ENCODE data around the gene MBOAT2.

MBOAT2 gene

GRCh38 chr2:8884812-8885211, 118.7 kb downstream of the MBOAT2 start:
- no peak for DNase-seq (ENCODE audit: low read depth, low spot score)
- no peak overlapping the region for H3K4me3 ChIP-seq (ENCODE audit: low read length)

GRCh38 chr2:8882094-8882493, 121.4 kb downstream of the MBOAT2 start:
- DNase-seq (ENCODE audit: low read depth, low spot score), result no peak
- H3K4me3 ChIP-seq (ENCODE audit: low read length), result no peak overlapping the region

GRCh38 chr2:8877894-8878293, 125.6 kb downstream of the MBOAT2 start:
- no peak for DNase-seq (ENCODE audit: low read depth, low spot score)
- no peak overlapping the region for H3K4me3 ChIP-seq (ENCODE audit: low read length)

- DNase-seq (ENCODE audit: low read depth, low spot score), result no peak
- H3K4me3 ChIP-seq (ENCODE audit: low read length), result no peak overlapping the region
These were observed 126.2 kb downstream of the MBOAT2 start for GRCh38 chr2:8877332-8877731.

GRCh38 chr2:8876628-8877027, 126.9 kb downstream of the MBOAT2 start:
- no peak overlapping the region for H3K4me3 ChIP-seq (ENCODE audit: low read length)
- no peak for DNase-seq (ENCODE audit: low read depth, low spot score)

- DNase-seq (ENCODE audit: low read depth, low spot score), result peak; percentile 54
- H3K4me3 ChIP-seq (ENCODE audit: low read length), result no peak overlapping the region
These were observed 130.6 kb downstream of the MBOAT2 start for GRCh38 chr2:8872821-8873432.

GRCh38 chr2:8870441-8870840, 133.0 kb downstream of the MBOAT2 start:
- no peak for DNase-seq (ENCODE audit: low read depth, low spot score)
- H3K4me3 ChIP-seq (ENCODE audit: low read length), result no peak overlapping the region

- no peak overlapping the region for H3K4me3 ChIP-seq (ENCODE audit: low read length)
- no peak for DNase-seq (ENCODE audit: low read depth, low spot score)
These were observed 136.1 kb downstream of the MBOAT2 start for GRCh38 chr2:8867363-8867762.

- DNase-seq (ENCODE audit: low read depth, low spot score), result no peak
- no peak overlapping the region for H3K4me3 ChIP-seq (ENCODE audit: low read length)
These were observed 140.0 kb downstream of the MBOAT2 start for GRCh38 chr2:8863331-8863953.

- no peak overlapping the region for H3K4me3 ChIP-seq (ENCODE audit: low read length)
- DNase-seq (ENCODE audit: low read depth, low spot score), result no peak
These were observed 141.3 kb downstream of the MBOAT2 start for GRCh38 chr2:8862230-8862629.

GRCh38 chr2:8861797-8862196, 141.7 kb downstream of the MBOAT2 start:
- no peak overlapping the region for H3K4me3 ChIP-seq (ENCODE audit: low read length)
- no peak for DNase-seq (ENCODE audit: low read depth, low spot score)

- DNase-seq (ENCODE audit: low read depth, low spot score), result no peak
- H3K4me3 ChIP-seq (ENCODE audit: low read length), result no peak overlapping the region
These were observed 143.2 kb downstream of the MBOAT2 start for GRCh38 chr2:8860239-8860638.

GRCh38 chr2:8858910-8859309, 144.6 kb downstream of the MBOAT2 start:
- no peak for DNase-seq (ENCODE audit: low read depth, low spot score)
- H3K4me3 ChIP-seq (ENCODE audit: low read length), result no peak overlapping the region

- DNase-seq (ENCODE audit: low read depth, low spot score), result no peak
- no peak overlapping the region for H3K4me3 ChIP-seq (ENCODE audit: low read length)
These were observed 145.2 kb downstream of the MBOAT2 start for GRCh38 chr2:8858264-8858663.

GRCh38 chr2:8857709-8858108, 145.8 kb downstream of the MBOAT2 start:
- DNase-seq (ENCODE audit: low read depth, low spot score), result no peak
- H3K4me3 ChIP-seq (ENCODE audit: low read length), result no peak overlapping the region

GRCh38 chr2:8856176-8856575, 147.3 kb downstream of the MBOAT2 start:
- no peak for DNase-seq (ENCODE audit: low read depth, low spot score)
- H3K4me3 ChIP-seq (ENCODE audit: low read length), result no peak overlapping the region

GRCh38 chr2:8855010-8855409, 148.5 kb downstream of the MBOAT2 start:
- DNase-seq (ENCODE audit: low read depth, low spot score), result no peak
- no peak overlapping the region for H3K4me3 ChIP-seq (ENCODE audit: low read length)

GRCh38 chr2:8853426-8853825, 150.1 kb downstream of the MBOAT2 start:
- DNase-seq (ENCODE audit: low read depth, low spot score), result no peak

GRCh38 chr2:8851811-8852560, 151.5 kb downstream of the MBOAT2 start:
- DNase-seq (ENCODE audit: low read depth, low spot score), result no peak
- H3K4me3 ChIP-seq (ENCODE audit: low read length), result no peak overlapping the region

More at GRCh38 chr2:8853426-8853825, 150.1 kb downstream of the MBOAT2 start:
- no peak overlapping the region for H3K4me3 ChIP-seq (ENCODE audit: low read length)

GRCh38 chr2:8850845-8851487, 152.5 kb downstream of the MBOAT2 start:
- DNase-seq (ENCODE audit: low read depth, low spot score), result no peak
- H3K4me3 ChIP-seq (ENCODE audit: low read length), result no peak overlapping the region

All from Jurkat, Clone E6-1 (cell line).